Mucosa of descending colon (tissue), 3 donors: ENCODE results near the gene GRPEL1. TPM values are rescaled to one million over a fixed set of nuclear protein-coding genes. Genes with fewer than 3 reads are reported as not detected.

Experiments
- ATAC-seq: fragments of 200-7000 bp; cut with Tn5 transposase; one replicate; pipeline ENCODE4 v1.9.1; 2020; ENCODE audit warnings: mild to moderate bottlenecking, moderate library complexity
- DNase-seq, 3 donors: peaks; one replicate each; pipeline ENCODE4 v3.0.0-alpha.2; 2020
- H3K36me3 ChIP-seq: fragments of 200-600 bp; one replicate; pipeline ENCODE4 v1.8.0; 2021; ENCODE audit warnings: low read depth, mild to moderate bottlenecking
- H3K4me1 ChIP-seq: fragments of 200-600 bp; one replicate; pipeline ENCODE4 v1.8.0; 2021; ENCODE audit warnings: low read depth, mild to moderate bottlenecking
- H3K4me3 ChIP-seq: fragments of 200-600 bp; one replicate; pipeline ENCODE4 v1.8.0; 2021; ENCODE audit warnings: mild to moderate bottlenecking
- H3K9me3 ChIP-seq: fragments of 200-600 bp; one replicate; pipeline ENCODE4 v1.8.0; 2021; ENCODE audit warnings: mild to moderate bottlenecking
- intact Hi-C, 2 donors: fragments of 100-400 bp; cut with DNase I in 1 of 2; cut with micrococcal nuclease in 1 of 2; formaldehyde crosslinking; loops; one replicate each; pipeline versions ENCODE4 v1.11.0 to v1.11.1; 2022; cut with DNase I, micrococcal nuclease
- total RNA-seq, 3 donors: library from RNA; stranded (reverse); fragmentation: NEBNext Ultra II Directional in 2 of 3; extraction: Animal tissue kit (Norgen Biotek cat#: 25700) in 2 of 3; gene quantifications; one replicate each; pipeline versions ENCODE4 v1.2.1 to v1.2.4, GENCODE V29; 2021 to 2023
- TF ChIP-seq, protein P1 (sequence below): fragments of 200-600 bp; IDR thresholded peaks from one replicate; pipeline ENCODE4 v1.8.0; 2022; ENCODE audit warnings: antibody characterized with exemption, mild to moderate bottlenecking
- donor health status: DM: no; HTN: no; CAD: no; lungs with moderate emphysema.
- donor health status: DM: no; HTN: no; CAD: no.
- donor health status: DM: no; HTN: yes; CAD: no.

The GRPEL1 gene
- total RNA-seq, 3 donors from 2014 or later = 27.5 to 31.5 (median 28.4) TPM

DNA sequence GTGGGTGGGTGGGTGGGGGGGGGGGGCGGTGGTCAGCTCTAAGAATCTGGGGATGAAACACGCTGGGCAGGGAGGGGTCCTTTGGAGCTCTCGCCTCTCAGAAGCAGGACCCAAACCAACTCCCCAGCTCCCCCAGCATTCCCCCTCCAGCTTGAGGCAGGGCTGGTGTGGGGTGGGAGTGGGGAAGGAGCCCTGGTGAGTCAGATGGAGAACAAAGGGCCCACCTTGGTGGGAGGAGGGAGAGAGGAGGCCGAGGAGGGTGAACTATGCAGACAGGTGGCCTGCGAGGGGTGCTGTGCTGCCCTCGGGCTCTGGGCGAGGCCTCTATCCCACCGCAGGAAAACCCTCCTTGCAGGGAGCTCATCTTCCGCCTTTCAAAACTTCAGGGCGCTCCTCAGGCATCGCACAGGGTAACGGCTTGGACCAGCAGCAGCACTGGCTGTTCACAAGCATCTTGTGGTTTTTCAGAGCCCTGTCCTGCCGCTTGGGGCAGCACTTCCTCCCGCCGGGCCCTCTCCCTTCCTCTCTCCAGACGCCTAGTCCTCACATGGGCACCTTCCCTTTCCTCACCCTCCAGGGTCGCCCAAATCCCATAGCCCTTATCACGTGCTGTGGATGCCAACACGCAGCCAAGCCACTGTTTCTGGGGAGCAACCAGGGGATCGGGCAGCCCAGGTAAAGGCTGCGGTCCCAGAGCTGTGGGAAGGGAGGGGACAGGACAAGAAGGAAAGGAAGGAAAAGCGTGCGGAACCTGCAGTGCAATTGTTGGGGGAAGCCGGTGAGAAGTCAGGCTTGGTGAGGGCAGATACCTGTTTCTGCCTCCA lies 34.0 kb upstream of the GRPEL1 start:
- DNase-seq (peak; percentile 78 to 82 (median 81)), ATAC-seq (peak; percentile 72)
- Histone ChIP-seq H3K36me3 (no peaks in the 10 kb centered on the region), H3K4me1 (peaks cover 13% of the 10 kb centered on the region), H3K9me3 (no peaks in the 10 kb centered on the region), H3K4me3 (no peak overlapping the region)
- TF ChIP-seq, protein P1, sequence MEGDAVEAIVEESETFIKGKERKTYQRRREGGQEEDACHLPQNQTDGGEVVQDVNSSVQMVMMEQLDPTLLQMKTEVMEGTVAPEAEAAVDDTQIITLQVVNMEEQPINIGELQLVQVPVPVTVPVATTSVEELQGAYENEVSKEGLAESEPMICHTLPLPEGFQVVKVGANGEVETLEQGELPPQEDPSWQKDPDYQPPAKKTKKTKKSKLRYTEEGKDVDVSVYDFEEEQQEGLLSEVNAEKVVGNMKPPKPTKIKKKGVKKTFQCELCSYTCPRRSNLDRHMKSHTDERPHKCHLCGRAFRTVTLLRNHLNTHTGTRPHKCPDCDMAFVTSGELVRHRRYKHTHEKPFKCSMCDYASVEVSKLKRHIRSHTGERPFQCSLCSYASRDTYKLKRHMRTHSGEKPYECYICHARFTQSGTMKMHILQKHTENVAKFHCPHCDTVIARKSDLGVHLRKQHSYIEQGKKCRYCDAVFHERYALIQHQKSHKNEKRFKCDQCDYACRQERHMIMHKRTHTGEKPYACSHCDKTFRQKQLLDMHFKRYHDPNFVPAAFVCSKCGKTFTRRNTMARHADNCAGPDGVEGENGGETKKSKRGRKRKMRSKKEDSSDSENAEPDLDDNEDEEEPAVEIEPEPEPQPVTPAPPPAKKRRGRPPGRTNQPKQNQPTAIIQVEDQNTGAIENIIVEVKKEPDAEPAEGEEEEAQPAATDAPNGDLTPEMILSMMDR = peak; percentile 82
- intact Hi-C loops = no loop called here

DNA sequence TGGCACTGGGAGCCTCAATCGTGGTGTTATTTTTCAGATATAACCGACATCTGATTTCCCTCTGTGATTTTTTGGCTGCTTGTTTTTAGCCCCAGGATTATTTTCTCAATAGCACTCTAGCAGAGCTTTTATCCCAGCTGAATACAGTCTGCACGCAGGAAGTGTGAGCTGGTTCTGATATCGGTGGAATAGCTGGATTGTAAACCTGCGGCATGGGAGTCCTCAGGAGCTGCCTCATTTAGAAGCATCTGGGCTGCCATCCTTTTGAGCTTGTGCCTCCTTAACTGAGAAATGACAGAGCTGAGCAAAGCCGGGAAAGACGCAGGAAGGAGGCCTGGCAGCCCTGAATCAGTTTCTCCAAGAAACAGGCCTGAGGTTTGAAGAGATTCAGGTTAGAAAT lies 28.4 kb upstream of the GRPEL1 start:
- H3K36me3 ChIP-seq = no peaks in the 10 kb centered on the region
- H3K4me3 ChIP-seq = no peak overlapping the region
- no peaks in the 10 kb centered on the region for H3K4me1 ChIP-seq
- TF ChIP-seq, protein P1 = no peak
- intact Hi-C loops = no loop called here
- DNase-seq (no peak), ATAC-seq (no peak)
- no peaks in the 10 kb centered on the region for H3K9me3 ChIP-seq

DNA sequence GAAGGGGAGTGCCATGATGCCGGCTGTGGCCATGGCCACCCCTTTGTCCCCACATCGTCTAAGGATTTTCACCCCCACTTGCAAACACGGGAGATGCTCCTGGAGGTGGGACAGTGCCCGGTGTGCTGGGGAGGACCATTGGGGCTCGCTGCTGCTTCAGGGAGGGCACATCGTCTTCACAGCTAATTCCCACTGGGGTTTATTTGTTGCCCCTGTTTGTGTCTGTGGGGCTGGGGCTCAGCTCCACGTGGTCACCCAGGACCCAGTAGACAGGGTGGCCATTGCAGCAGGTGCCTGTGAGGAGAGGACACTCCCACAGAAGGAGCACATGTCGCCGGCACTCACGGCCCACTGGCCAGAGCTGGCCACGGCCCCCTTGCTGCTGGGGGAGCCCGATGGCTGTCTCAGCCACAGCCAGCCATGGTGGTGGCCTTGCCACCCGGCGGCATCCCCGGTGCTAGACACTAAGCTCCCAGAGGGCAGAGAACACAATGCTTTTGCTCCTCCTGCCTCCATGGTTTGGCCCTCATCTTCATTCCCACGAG lies 27.8 kb upstream of the GRPEL1 start:
- intact Hi-C loops = no loop called here
- Histone ChIP-seq H3K36me3 (no peaks in the 10 kb centered on the region), H3K4me3 (no peak overlapping the region), H3K4me1 (no peaks in the 10 kb centered on the region), H3K9me3 (no peaks in the 10 kb centered on the region)
- TF ChIP-seq, protein P1 = no peak
- no peak for DNase-seq
- no peak for ATAC-seq

DNA sequence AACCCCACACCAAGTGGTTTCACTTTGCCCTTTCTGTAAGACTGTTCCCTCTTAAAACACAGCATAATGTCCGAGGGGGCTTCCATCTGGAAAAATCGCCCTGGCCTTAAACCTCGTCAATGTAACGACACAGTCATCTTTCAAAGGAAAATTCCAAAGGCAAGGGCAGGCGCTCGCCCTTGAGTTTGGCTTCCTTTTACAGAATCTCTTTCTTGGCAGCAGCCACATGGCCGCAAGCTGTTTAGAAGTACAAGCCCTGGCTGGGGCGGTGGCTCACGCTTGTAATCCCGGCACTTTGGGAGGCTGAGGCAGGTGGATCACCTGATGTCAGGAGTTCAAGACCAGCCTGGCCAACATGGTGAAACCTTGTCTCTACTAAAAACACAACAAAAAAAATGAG lies 27.1 kb upstream of the GRPEL1 start:
- Histone ChIP-seq H3K4me3 (no peak overlapping the region), H3K4me1 (no peaks in the 10 kb centered on the region), H3K36me3 (no peaks in the 10 kb centered on the region), H3K9me3 (no peaks in the 10 kb centered on the region)
- no peak for DNase-seq
- TF ChIP-seq, protein P1 = no peak
- intact Hi-C loops = no loop called here
- no peak for ATAC-seq

DNA sequence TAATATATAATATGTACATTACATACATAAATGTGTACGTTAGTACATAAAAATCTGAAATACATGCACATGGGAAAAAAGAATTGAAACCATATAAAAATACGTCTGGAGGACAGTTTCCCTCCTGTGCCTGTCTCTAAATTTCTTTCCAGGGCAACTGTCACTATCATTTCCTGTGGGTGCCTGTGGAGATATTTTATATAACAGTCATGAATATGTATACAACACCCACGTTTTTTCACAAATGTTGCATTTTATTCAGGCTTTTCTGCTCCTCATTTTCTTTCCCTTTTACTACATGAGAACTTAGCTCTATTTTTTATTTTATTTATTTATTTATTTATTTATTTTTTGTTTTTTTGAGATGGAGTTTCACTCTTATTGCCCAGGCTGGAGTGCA lies 24.2 kb upstream of the GRPEL1 start:
- intact Hi-C loops = no loop called here
- Histone ChIP-seq H3K36me3 (no peaks in the 10 kb centered on the region), H3K4me3 (no peak overlapping the region), H3K9me3 (no peaks in the 10 kb centered on the region), H3K4me1 (no peaks in the 10 kb centered on the region)
- TF ChIP-seq, protein P1 = no peak
- ATAC-seq (no peak), DNase-seq (no peak)
